Ectodermal cell (in vitro differentiated cells): ENCODE measurements around the gene GPBAR1.
"Not testable (repeated sequence)": the region's sequence is repeated elsewhere in the genome, so short reads cannot be mapped to it uniquely, and the experiment has no call there.

Source experiments
- H3K27ac ChIP-seq: 2 replicates; pipeline ENCODE4 v1.7.0; 2013; ENCODE audit warnings: mild to moderate bottlenecking, low read depth, low read length; ENCODE audit not compliant: insufficient read depth, poor library complexity, severe bottlenecking
- H3K27me3 ChIP-seq: 2 replicates; pipeline ENCODE4 v1.7.0; 2013; ENCODE audit warnings: mild to moderate bottlenecking, low read length; ENCODE audit not compliant: insufficient read depth, control insufficient read depth, poor library complexity, severe bottlenecking
- H3K36me3 ChIP-seq: one replicate; pipeline ENCODE4 v1.7.0; 2013; ENCODE audit warnings: low read length; ENCODE audit not compliant: control insufficient read depth, insufficient read depth
- H3K4me1 ChIP-seq: one replicate; pipeline ENCODE4 v1.7.0; 2013; ENCODE audit warnings: low read length; ENCODE audit not compliant: control insufficient read depth, insufficient read depth
- H3K4me3 ChIP-seq: 2 replicates; pipeline ENCODE4 v1.7.0; 2013; ENCODE audit warnings: low read depth, low read length, control low read depth; ENCODE audit not compliant: insufficient read depth
- H3K9me3 ChIP-seq: 2 replicates; pipeline ENCODE4 v1.7.0; 2013; ENCODE audit warnings: mild to moderate bottlenecking, low read length, moderate library complexity; ENCODE audit not compliant: control insufficient read depth
- WGBS, 2 experiments: methylation state at CpG; one replicate each; pipeline ENCODE4 v1.1.7; 2013; ENCODE audit warnings: missing lambda C conversion rate in 2 of 2; 5-methylcytosine and 5-hydroxymethylcytosine counted together

The GPBAR1 gene

GRCh38 chr2:218266316-218266979 is 5.6 kb downstream of the GPBAR1 start:
- no peak overlapping the region for H3K4me3 ChIP-seq
- H3K27me3 ChIP-seq: no peaks in the 10 kb centered on the region
- H3K9me3 ChIP-seq: no peaks in the 10 kb centered on the region
- peaks cover 27% of the 10 kb centered on the region for H3K36me3 ChIP-seq
- H3K27ac ChIP-seq: no peak overlapping the region
- peaks cover 10% of the 10 kb centered on the region for H3K4me1 ChIP-seq
- WGBS, 2 experiments: 95% methylated on average over 15 of the region's 15 CpGs

- Histone ChIP-seq H3K27ac (no peak overlapping the region), H3K9me3 (no peaks in the 10 kb centered on the region), H3K27me3 (no peaks in the 10 kb centered on the region), H3K36me3 (peaks cover 27% of the 10 kb centered on the region), H3K4me3 (no peak overlapping the region), H3K4me1 (peaks cover 4% of the 10 kb centered on the region)
- 96 to 97% methylated on average over 6 of the region's 6 CpGs for WGBS, 2 experiments
Measured at GRCh38 chr2:218267259-218267658, 6.4 kb downstream of the GPBAR1 start.

- H3K9me3 ChIP-seq: no peaks in the 10 kb centered on the region
- peak within 1 kb of the TSS; percentile 42 for H3K27ac ChIP-seq
- WGBS, 2 experiments: 0% methylated on average over 64 of the region's 64 CpGs
- H3K4me3 ChIP-seq: peak within 1 kb of the TSS; percentile 88
- peaks cover 4% of the 10 kb centered on the region for H3K4me1 ChIP-seq
- H3K36me3 ChIP-seq: peaks cover 33% of the 10 kb centered on the region
- H3K27me3 ChIP-seq: no peaks in the 10 kb centered on the region
Measured at GRCh38 chr2:218269900-218270720, 9.3 kb downstream of the GPBAR1 start, which contains the start of the genes AAMP and PNKD. Gene AAMP (minus strand): TSS chr2:218270137. CDS start chr2:218270086, 51 bp downstream. Gene PNKD (plus strand): TSS chr2:218270519. CDS start chr2:218270536, 17 bp downstream.

DNA sequence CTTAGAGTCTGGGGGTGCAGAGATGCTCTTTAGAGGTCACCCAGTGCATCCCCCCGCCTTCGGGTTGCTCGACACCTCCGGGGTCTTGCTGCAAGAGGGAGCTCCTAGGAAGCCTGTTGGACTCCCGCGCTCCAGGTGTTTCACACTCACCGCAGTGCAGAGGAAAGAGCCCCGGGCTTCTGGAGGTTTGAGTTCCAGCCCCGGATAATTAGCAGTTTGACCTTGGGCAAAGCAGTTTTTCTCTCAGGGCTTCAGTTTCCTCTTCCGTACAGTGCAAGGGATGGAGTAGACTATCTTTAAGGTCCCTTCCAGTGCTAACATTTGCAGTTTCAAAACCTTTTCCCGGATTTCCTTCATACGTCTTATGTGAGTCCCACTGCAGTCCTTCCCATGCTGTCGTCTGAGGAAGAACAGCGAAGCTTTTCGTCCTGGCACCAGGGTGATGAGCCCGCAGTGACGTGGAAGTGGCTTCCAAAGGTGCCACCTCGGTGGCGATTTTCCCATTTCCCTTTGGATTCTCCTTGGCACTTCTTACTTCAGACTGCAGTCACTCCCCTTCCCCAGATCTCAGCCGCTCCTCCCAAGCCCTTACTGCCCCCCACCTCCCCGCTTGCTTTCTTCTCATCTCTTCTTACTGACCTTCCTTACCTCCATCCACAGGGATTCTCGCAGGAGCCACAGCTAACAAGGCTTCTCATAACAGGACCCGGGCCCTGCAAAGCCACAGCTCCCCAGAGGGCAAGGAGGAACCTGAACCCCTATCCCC is 10.1 kb downstream of the GPBAR1 start:
- Histone ChIP-seq H3K36me3 (peaks cover 31% of the 10 kb centered on the region), H3K4me3 (peak overlapping the region; percentile 88), H3K4me1 (peaks cover 4% of the 10 kb centered on the region), H3K9me3 (no peaks in the 10 kb centered on the region), H3K27ac (no peak overlapping the region), H3K27me3 (no peaks in the 10 kb centered on the region)
- 7 to 8% methylated on average over 23 of the region's 23 CpGs for WGBS, 2 experiments

GRCh38 chr2:218271487-218271797 is 10.6 kb downstream of the GPBAR1 start:
- Histone ChIP-seq H3K27ac (no peak overlapping the region), H3K36me3 (peaks cover 25% of the 10 kb centered on the region), H3K4me1 (peaks cover 4% of the 10 kb centered on the region), H3K4me3 (peak overlapping the region; percentile 88), H3K9me3 (no peaks in the 10 kb centered on the region), H3K27me3 (no peaks in the 10 kb centered on the region)
- 79 to 81% methylated on average over 4 of the region's 4 CpGs for WGBS, 2 experiments

DNA sequence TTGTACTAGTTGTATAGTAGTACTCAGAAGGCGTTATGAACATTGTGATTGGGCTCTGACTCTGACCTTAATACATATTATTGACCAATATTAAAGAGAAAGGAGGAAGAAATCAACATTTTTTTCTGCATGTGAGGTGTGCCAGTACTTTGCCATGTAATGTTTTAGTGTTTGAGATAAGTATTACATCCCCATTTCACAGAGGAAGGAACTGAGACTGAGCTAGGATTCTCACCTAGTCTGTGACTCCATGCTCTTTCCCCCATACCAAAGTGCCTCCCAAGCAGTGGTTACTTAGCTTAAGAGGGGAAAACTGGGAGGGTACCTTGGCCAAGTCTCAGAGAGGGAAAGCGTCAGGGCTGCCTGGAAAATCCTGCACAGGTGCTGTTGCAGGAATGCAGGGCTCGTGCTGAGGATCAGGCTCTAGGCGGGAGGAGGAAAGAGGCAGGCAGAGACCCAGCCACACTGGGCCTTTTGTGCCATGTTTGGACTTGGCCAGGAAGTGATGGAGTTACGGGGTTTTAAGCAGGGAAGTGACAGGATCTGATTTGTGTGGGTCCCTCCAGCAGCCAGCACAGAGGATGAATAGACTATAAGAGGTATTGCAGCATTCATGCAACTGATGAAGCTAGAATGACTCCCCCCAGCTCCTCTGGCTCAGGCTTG is 11.2 kb downstream of the GPBAR1 start:
- no peaks in the 10 kb centered on the region for H3K9me3 ChIP-seq
- WGBS, 2 experiments: 90 to 92% methylated on average over 5 of the region's 5 CpGs
- no peak overlapping the region for H3K27ac ChIP-seq
- no peak overlapping the region for H3K4me3 ChIP-seq
- no peaks in the 10 kb centered on the region for H3K27me3 ChIP-seq
- H3K4me1 ChIP-seq: peaks cover 4% of the 10 kb centered on the region
- peaks cover 22% of the 10 kb centered on the region for H3K36me3 ChIP-seq

DNA sequence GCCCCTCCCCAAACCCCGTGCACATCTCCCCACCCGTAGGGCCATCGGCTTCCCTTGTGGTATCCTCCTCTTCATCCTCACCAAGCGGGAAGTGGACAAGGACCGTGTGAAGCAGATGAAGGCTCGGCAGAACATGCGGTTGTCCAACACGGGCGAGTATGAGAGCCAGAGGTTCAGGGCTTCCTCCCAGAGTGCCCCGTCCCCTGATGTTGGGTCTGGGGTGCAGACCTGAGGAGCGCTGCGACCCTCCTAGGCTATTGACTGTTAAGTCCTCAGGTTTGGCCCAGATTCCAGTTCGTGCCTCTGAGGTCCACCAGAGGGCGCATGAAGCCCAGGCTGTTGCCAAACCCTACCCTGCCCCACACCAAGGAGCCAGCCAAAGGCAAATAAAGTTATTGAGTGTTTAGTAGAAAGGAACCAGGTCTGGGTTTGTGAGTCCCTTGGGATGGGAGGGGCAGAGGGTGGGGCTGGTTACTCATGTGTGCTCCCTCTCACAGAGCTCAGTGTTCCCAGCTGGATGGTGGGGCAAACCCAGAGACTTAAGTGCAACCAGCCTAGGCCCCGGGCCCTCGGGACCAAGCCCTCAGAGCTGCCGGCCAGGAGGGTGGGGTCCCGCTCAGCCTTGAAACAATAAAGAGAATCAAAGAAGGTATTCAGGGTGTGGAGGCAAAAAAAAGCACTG is 11.9 kb downstream of the GPBAR1 start:
- no peaks in the 10 kb centered on the region for H3K9me3 ChIP-seq
- peaks cover 19% of the 10 kb centered on the region for H3K36me3 ChIP-seq

DNA sequence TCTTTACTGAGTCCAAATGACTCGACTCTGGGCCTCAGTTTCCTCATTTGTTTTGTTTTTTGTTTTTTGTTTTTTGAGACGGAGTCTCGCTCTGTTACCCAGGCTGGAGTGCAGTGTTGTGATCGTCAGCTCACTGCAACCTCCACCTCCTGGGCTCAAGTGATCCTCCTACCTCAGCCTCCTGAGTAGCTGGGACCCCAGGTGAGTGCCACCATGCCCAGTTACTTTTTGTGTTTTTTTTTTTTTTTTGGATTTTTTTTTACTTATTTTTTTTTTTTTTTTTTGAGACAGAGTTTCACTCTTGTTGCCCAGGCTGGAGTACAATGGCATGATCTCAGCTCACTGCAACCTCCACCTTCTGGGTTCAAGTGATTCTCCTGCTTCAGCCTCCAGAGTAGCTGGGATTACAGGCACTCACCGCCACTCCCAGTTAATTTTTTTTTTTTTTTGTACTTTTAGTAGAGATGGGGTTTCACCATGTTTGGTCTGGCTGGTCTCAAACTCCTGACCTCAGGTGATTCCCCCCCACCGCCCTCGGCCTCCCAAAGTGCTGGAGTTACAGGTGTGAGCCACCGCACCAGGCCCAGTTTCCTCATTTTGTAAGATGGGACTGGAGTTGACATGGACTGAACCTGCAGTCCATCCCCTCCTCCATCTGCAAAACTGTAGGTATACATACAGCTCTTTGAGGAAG is 12.5 kb downstream of the GPBAR1 start:
- H3K27me3 ChIP-seq, H3K9me3 ChIP-seq, H3K4me1 ChIP-seq, H3K27ac ChIP-seq, H3K4me3 ChIP-seq: not testable (repeated sequence)
- 88 to 96% methylated on average over 8 of the region's 8 CpGs for WGBS, 2 experiments
- H3K36me3 ChIP-seq: peaks cover 18% of the 10 kb centered on the region

More for the DNA sequence above, 11.9 kb downstream of the GPBAR1 start:
- Histone ChIP-seq H3K4me1 (peaks cover 4% of the 10 kb centered on the region), H3K27ac (no peak overlapping the region), H3K27me3 (no peaks in the 10 kb centered on the region), H3K4me3 (no peak overlapping the region)
- WGBS, 2 experiments: 58 to 62% methylated on average over 18 of the region's 18 CpGs

GRCh38 chr2:218273908-218274249 is 13.1 kb downstream of the GPBAR1 start:
- Histone ChIP-seq H3K27me3 (no peaks in the 10 kb centered on the region), H3K4me1 (peaks cover 4% of the 10 kb centered on the region), H3K4me3 (no peak overlapping the region), H3K27ac (no peak overlapping the region), H3K36me3 (peaks cover 18% of the 10 kb centered on the region), H3K9me3 (no peaks in the 10 kb centered on the region)
- 90 to 100% methylated on average over 2 of the region's 2 CpGs for WGBS, 2 experiments
